ENCODE results near the gene GRIK4. TPM values are rescaled to one million over a fixed set of nuclear protein-coding genes. Genes with fewer than 3 reads are reported as not detected.

GRIK4 gene
- polyA plus RNA-seq, 1 of the 3 experiments (the other 2 are of a cell fraction) = 0.03 TPM

DNA sequence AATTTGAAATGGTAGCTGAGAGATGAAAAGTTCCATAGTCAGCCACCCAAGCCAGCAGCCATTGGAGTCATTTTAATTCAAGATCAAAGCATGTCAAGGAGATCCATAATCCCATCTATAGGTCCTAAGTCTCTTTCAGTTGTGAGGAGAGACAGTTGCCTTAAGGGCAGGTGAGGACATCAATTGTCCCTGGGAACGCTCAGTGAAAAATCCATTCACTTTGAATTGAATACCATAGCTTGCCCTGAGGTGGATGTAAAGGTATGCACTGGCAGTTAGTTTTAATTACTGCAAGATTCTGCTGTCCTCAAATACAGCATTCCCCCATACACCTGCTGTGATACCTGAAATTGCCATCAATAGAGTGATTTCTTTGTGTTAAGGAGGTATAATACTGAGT is 487.0 kb downstream of the GRIK4 start:
- no peaks in the 10 kb centered on the region for H3F3A ChIP-seq (replicated peaks; ENCODE audit: insufficient read depth)
- no peak overlapping the region for H3K4me3 ChIP-seq (ENCODE audit: low read depth in 2 of 2, low read length in 1 of 2)
- H3K36me3 ChIP-seq (replicated peaks in 1 of 2; ENCODE audit: control insufficient read depth in 1 of 2, insufficient read depth in 2 of 2, low read length in 1 of 2) = no peaks in the 10 kb centered on the region
- peaks cover 0 to 6% of the 10 kb centered on the region in 2 experiments; a peak in 2 of 4 replicates for H3K4me1 ChIP-seq (ENCODE audit: control insufficient read depth in 1 of 2, insufficient read depth in 2 of 2, low read depth in 1 of 2, low read length in 1 of 2)
- H4K20me1 ChIP-seq (ENCODE audit: insufficient read depth) = no peaks in the 10 kb centered on the region
- H3K27me3 ChIP-seq (ENCODE audit: insufficient read depth) = no peaks in the 10 kb centered on the region
- H3K27ac ChIP-seq (ENCODE audit: low read depth in 2 of 2, low read length in 1 of 2) = no peak overlapping the region
- no peaks in the 10 kb centered on the region for H3K79me2 ChIP-seq (ENCODE audit: insufficient read depth)
- 58% methylated on average over 1 of the region's 1 CpG for WGBS (ENCODE audit: low lambda C conversion rate)
- DNase-seq = no peak
- CTCF ChIA-PET = interaction anchor here (1.1 to 1.7 kb wide), 2 partner anchors 13 to 46 kb away, joined by 3 to 5 read pairs; no protein-coding TSS in a partner anchor
- POLR2A ChIA-PET = no interaction called here
- H3K9me3 ChIP-seq = no peaks in the 10 kb centered on the region
- TF ChIP-seq, protein P1, sequence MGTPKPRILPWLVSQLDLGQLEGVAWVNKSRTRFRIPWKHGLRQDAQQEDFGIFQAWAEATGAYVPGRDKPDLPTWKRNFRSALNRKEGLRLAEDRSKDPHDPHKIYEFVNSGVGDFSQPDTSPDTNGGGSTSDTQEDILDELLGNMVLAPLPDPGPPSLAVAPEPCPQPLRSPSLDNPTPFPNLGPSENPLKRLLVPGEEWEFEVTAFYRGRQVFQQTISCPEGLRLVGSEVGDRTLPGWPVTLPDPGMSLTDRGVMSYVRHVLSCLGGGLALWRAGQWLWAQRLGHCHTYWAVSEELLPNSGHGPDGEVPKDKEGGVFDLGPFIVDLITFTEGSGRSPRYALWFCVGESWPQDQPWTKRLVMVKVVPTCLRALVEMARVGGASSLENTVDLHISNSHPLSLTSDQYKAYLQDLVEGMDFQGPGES (IDR thresholded peaks at IDR 0.05; ENCODE audit: low read depth, low read length) = no peak
- TF ChIP-seq EP300 (IDR thresholded peaks at IDR 0.05; ENCODE audit: borderline replicate concordance in 1 of 2, low read depth in 1 of 2, low read length in 1 of 2) = no peak
- H3K9ac ChIP-seq = no peak overlapping the region
- H3K9me2 ChIP-seq = no peaks in the 10 kb centered on the region
- no peak overlapping the region for H2AFZ ChIP-seq (ENCODE audit: low read depth)
- H3K4me2 ChIP-seq = no peak overlapping the region

DNA sequence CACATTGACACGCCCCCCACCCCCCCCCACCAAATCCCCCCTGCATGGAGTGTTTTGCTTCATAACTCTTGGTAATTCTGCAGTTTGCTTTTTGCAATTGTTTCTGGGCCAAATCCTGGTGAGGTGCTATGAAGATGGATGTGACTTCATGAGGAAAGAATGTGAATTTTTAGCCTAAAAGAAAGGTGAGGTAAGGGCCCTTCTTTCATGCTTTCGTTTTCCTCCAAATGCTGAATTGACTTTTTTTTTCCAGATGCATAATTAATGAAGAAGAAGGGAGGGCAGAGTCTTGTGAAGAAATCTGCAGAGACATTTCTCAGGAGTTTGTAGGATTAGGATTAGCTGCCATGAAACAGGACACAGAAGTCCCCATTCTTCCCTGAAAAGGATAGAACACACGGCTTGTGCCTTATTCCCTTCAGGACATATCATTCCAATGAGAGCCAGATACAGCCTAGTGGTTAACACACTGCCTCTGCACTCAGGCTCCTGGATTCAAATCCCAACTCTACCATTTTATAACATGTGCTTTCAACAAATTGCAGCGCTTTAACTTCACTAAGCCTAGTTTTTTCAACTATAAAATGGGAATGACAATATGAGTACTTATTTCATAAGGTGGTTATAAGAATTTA is 492.8 kb downstream of the GRIK4 start:
- no peak for DNase-seq
- no peaks in the 10 kb centered on the region for H3K36me3 ChIP-seq (replicated peaks in 1 of 2; ENCODE audit: control insufficient read depth in 1 of 2, insufficient read depth in 2 of 2, low read length in 1 of 2)
- H3K27me3 ChIP-seq (ENCODE audit: insufficient read depth) = no peaks in the 10 kb centered on the region
- CTCF ChIA-PET = interaction anchor here (1.1 kb wide), 1 partner anchor 191 kb away, joined by 3 read pairs; no protein-coding TSS in a partner anchor
- H3K9me3 ChIP-seq = no peaks in the 10 kb centered on the region
- H3K79me2 ChIP-seq (ENCODE audit: insufficient read depth) = no peaks in the 10 kb centered on the region
- TF ChIP-seq YY1 (IDR thresholded peaks at IDR 0.05; ENCODE audit: low read depth) (no peak), MXI1 (IDR thresholded peaks at IDR 0.05; ENCODE audit: low read depth, low read length) (no peak), RXRA (IDR thresholded peaks at IDR 0.05; ENCODE audit: borderline replicate concordance, low read depth) (no peak), CHD2 (IDR thresholded peaks at IDR 0.05; ENCODE audit: low read length, partially characterized antibody) (no peak), EP300 (IDR thresholded peaks at IDR 0.05; ENCODE audit: borderline replicate concordance in 1 of 2, low read depth in 1 of 2, low read length in 1 of 2) (no peak), TAF1 (IDR thresholded peaks at IDR 0.05; ENCODE audit: borderline replicate concordance, low read depth, low read length) (no peak), GABPA (IDR thresholded peaks at IDR 0.05; ENCODE audit: low read depth) (no peak), RAD21 (IDR thresholded peaks at IDR 0.05; ENCODE audit: low read length) (no peak), TCF12 (IDR thresholded peaks at IDR 0.05) (no peak), TEAD4 (IDR thresholded peaks at IDR 0.05; ENCODE audit: borderline replicate concordance, insufficient read depth) (no peak), ELF1 (IDR thresholded peaks at IDR 0.05) (no peak), FOXJ3 (CRISPR knock-in tag; IDR thresholded peaks at IDR 0.05) (no peak), FOSL2 (IDR thresholded peaks at IDR 0.05; ENCODE audit: borderline replicate concordance, low read depth) (no peak), FOXM1 (IDR thresholded peaks at IDR 0.05; ENCODE audit: low read depth) (no peak)
- no peaks in the 10 kb centered on the region for H3K9me2 ChIP-seq
- no peak overlapping the region for H2AFZ ChIP-seq (ENCODE audit: low read depth)
- POLR2A ChIA-PET = no interaction called here
- no peak overlapping the region for H3K4me3 ChIP-seq (ENCODE audit: low read depth in 2 of 2, low read length in 1 of 2)
- no peaks in the 10 kb centered on the region for H4K20me1 ChIP-seq (ENCODE audit: insufficient read depth)
- no peak overlapping the region for H3K27ac ChIP-seq (ENCODE audit: low read depth in 2 of 2, low read length in 1 of 2)
- H3F3A ChIP-seq (replicated peaks; ENCODE audit: insufficient read depth) = no peaks in the 10 kb centered on the region
- H3K4me2 ChIP-seq = no peak overlapping the region
- WGBS (ENCODE audit: low lambda C conversion rate) = 32% methylated on average over 4 of the region's 4 CpGs
- H3K9ac ChIP-seq = no peak overlapping the region
- no peaks in the 10 kb centered on the region for H3K4me1 ChIP-seq (ENCODE audit: control insufficient read depth in 1 of 2, insufficient read depth in 2 of 2, low read depth in 1 of 2, low read length in 1 of 2)

All from SK-N-SH (cell line).